ENCODE results near the gene C1QTNF5.

GRCh38 chr11:119363081-119363850, 22.6 kb upstream of the C1QTNF5 start:
- TF ChIP-seq EGR1 (IDR thresholded peaks at IDR 0.05) = no peak
- no peak for TF ChIP-seq MAX (IDR thresholded peaks at IDR 0.05)
- no peak for TF ChIP-seq NFIC (IDR thresholded peaks at IDR 0.05)
- no peak for TF ChIP-seq CEBPB (IDR thresholded peaks at IDR 0.05)
- no peak for TF ChIP-seq REST (IDR thresholded peaks at IDR 0.05; ENCODE audit: low read depth)
- TF ChIP-seq YY1 (IDR thresholded peaks at IDR 0.05; ENCODE audit: low read depth) = no peak
- no peak for TF ChIP-seq CREB1 (IDR thresholded peaks at IDR 0.05; ENCODE audit: low read depth)
- TF ChIP-seq FOXM1 (IDR thresholded peaks at IDR 0.05; ENCODE audit: borderline replicate concordance, low read depth) = no peak

Data from Ishikawa (cell line).